IMR-90 (cell line): ENCODE measurements around the gene PRF1. TPM values are rescaled to one million over a fixed set of nuclear protein-coding genes. Genes with fewer than 3 reads are reported as not detected.

Experiments
- ATAC-seq: fragments of 200-7000 bp; cut with Tn5 transposase; 2 replicates; pipeline ENCODE4 v1.9.1; 2020; ENCODE audit warnings: low read depth, mild to moderate bottlenecking, moderate library complexity
- BruUV-seq: library from RNA; stranded (reverse); fragments of 400-500 nt; replicated peaks from 2 replicates; lab custom pipeline; 2021; lab: Mats Ljungman, UMichigan
- CTCF ChIA-PET: fragments of 300-600 bp; formaldehyde crosslinking; extraction: SDS; loops from one replicate; lab custom pipeline; 2021; ENCODE audit warnings: antibody characterized with exemption; lab: Yijun Ruan, JAX
- POLR2A ChIA-PET: fragments of 300-600 bp; sonication (Branson Sonifier 250); formaldehyde crosslinking; loops from one replicate; lab custom pipeline; 2022; ENCODE audit warnings: antibody characterized with exemption; ENCODE audit not compliant: unreplicated experiment; lab: Charles Lee
- DNase-seq: peaks from one replicate; pipeline ENCODE4 v3.0.0; 2013
- H2AFZ ChIP-seq: replicated peaks from 2 replicates; pipeline ENCODE3; 2013; ENCODE audit warnings: low read length, mild to moderate bottlenecking; ENCODE audit not compliant: poor library complexity
- H2AK5ac ChIP-seq: 2 replicates; pipeline ENCODE4 v1.6.1; 2013; ENCODE audit warnings: low read depth, low read length, inconsistent platforms
- H2AK9ac ChIP-seq: replicated peaks from 2 replicates; pipeline ENCODE3; 2013; ENCODE audit warnings: mild to moderate bottlenecking, low read depth, low read length, moderate library complexity; ENCODE audit not compliant: poor library complexity
- H2BK120ac ChIP-seq: 2 replicates; pipeline ENCODE4 v1.6.1; 2013; ENCODE audit warnings: low read depth, low read length, inconsistent platforms
- H2BK15ac ChIP-seq: 3 replicates; pipeline ENCODE4 v1.6.1; 2013; ENCODE audit warnings: low read depth, low read length, inconsistent platforms
- H2BK20ac ChIP-seq: 2 replicates; pipeline ENCODE4 v1.6.1; 2013; ENCODE audit warnings: low read depth, mild to moderate bottlenecking, inconsistent platforms, low read length, moderate library complexity
- H2BK5ac ChIP-seq: 2 replicates; pipeline ENCODE4 v1.6.1; 2013; ENCODE audit warnings: mild to moderate bottlenecking, low read depth, low read length, inconsistent platforms; ENCODE audit not compliant: poor library complexity, severe bottlenecking
- H3K14ac ChIP-seq: replicated peaks from 2 replicates; pipeline ENCODE4 v1.6.1; 2013; ENCODE audit warnings: low read depth, low read length, inconsistent platforms
- H3K18ac ChIP-seq: 2 replicates; pipeline ENCODE4 v1.6.1; 2013; ENCODE audit warnings: low read depth, low read length, control low read depth
- H3K23ac ChIP-seq: 2 replicates; pipeline ENCODE4 v1.6.1; 2013; ENCODE audit warnings: low read depth, low read length, inconsistent platforms
- H3K27ac ChIP-seq: 2 replicates; pipeline ENCODE4 v1.5.1; 2013; ENCODE audit warnings: mild to moderate bottlenecking, control low read depth, low read length; ENCODE audit not compliant: insufficient read depth
- H3K27me3 ChIP-seq: 2 replicates; pipeline ENCODE4 v1.6.1; 2013; ENCODE audit warnings: low read length; ENCODE audit not compliant: control insufficient read depth, insufficient read depth
- H3K36me3 ChIP-seq: 2 replicates; pipeline ENCODE4 v1.6.1; 2013; ENCODE audit warnings: low read length, mixed read lengths; ENCODE audit not compliant: control insufficient read depth, insufficient read depth
- H3K4ac ChIP-seq: 2 replicates; pipeline ENCODE4 v1.6.1; 2013; ENCODE audit warnings: low read depth, low read length, inconsistent platforms
- H3K4me1 ChIP-seq: 2 replicates; pipeline ENCODE4 v1.6.1; 2013; ENCODE audit warnings: low read length, mixed read lengths; ENCODE audit not compliant: control insufficient read depth, insufficient read depth
- H3K4me2 ChIP-seq: 2 replicates; pipeline ENCODE4 v1.6.1; 2013; ENCODE audit warnings: low read depth, mild to moderate bottlenecking, control low read depth, low read length, moderate library complexity
- H3K4me3 ChIP-seq: 2 replicates; pipeline ENCODE4 v1.5.1; 2013; ENCODE audit warnings: low read depth, mild to moderate bottlenecking, control low read depth, low read length, moderate library complexity; ENCODE audit not compliant: insufficient read depth
- H3K56ac ChIP-seq: 2 replicates; pipeline ENCODE4 v1.6.1; 2013; ENCODE audit warnings: low read length, inconsistent platforms; ENCODE audit not compliant: insufficient read depth; ENCODE audit errors: extremely low read depth
- H3K79me1 ChIP-seq, 2 experiments: 2 replicates each; pipeline ENCODE4 v1.6.1; 2013; ENCODE audit warnings: low read length in 2 of 2, inconsistent platforms in 1 of 2, low read depth in 1 of 2
- H3K9ac ChIP-seq: 2 replicates; pipeline ENCODE4 v1.6.1; 2013; ENCODE audit warnings: low read depth, low read length, control low read depth
- H3K9me1 ChIP-seq: 2 replicates; pipeline ENCODE4 v1.6.1; 2013; ENCODE audit warnings: low read length, inconsistent platforms; ENCODE audit not compliant: insufficient read depth
- H3K9me3 ChIP-seq: 2 replicates; pipeline ENCODE4 v1.6.1; 2013; ENCODE audit warnings: low read length; ENCODE audit not compliant: control insufficient read depth, insufficient read depth
- H4K20me1 ChIP-seq: 2 replicates; pipeline ENCODE4 v1.6.1; 2013; ENCODE audit warnings: low read length, inconsistent platforms; ENCODE audit not compliant: insufficient read depth
- H4K5ac ChIP-seq: 2 replicates; pipeline ENCODE4 v1.6.1; 2013; ENCODE audit warnings: mild to moderate bottlenecking, low read depth, low read length, control low read depth
- H4K8ac ChIP-seq, 2 experiments: 2 replicates each; pipeline ENCODE4 v1.6.1; 2013; ENCODE audit warnings: low read depth in 2 of 2, low read length in 2 of 2, control low read depth in 1 of 2, inconsistent platforms in 1 of 2
- H4K91ac ChIP-seq: 2 replicates; pipeline ENCODE4 v1.6.1; 2013; ENCODE audit warnings: low read depth, low read length, inconsistent platforms; ENCODE audit not compliant: insufficient read depth
- BHLHE40 ChIP-seq: fragments of 150-350 bp; IDR thresholded peaks from 2 replicates; pipeline ENCODE4 v1.6.1; 2016; ENCODE audit warnings: mild to moderate bottlenecking, low read depth, low read length
- CEBPB ChIP-seq: IDR thresholded peaks from 2 replicates; pipeline ENCODE4 v1.6.1; 2012; ENCODE audit warnings: low read depth, low read length, improper control_type of control experiment
- CTCF ChIP-seq: conservative IDR thresholded peaks from 2 replicates; pipeline ENCODE4 v1.5.1; 2012; ENCODE audit warnings: mild to moderate bottlenecking, low read depth, low read length, improper control_type of control experiment
- RAD21 ChIP-seq: IDR thresholded peaks from 2 replicates; pipeline ENCODE4 v1.6.1; 2012; ENCODE audit warnings: low read length, improper control_type of control experiment
- SMC3 ChIP-seq: fragments of 150-350 bp; IDR thresholded peaks from 2 replicates; pipeline ENCODE4 v1.6.1; 2016; ENCODE audit warnings: low read depth, mild to moderate bottlenecking, antibody characterized with exemption, low read length, moderate library complexity
- WGBS, 2 experiments: methylation state at CpG; one replicate each; pipeline versions ENCODE4 v1.1.5 to v1.1.7; 2013; ENCODE audit warnings: missing lambda C conversion rate in 2 of 2; ENCODE audit not compliant: insufficient read length in 1 of 2; ENCODE audit errors: extremely low coverage in 2 of 2; 5-methylcytosine and 5-hydroxymethylcytosine counted together
- dilution Hi-C: fragments of 300-500 bp; cut with HindIII; formaldehyde crosslinking; loops from one replicate; pipeline ENCODE4 v1.14.3; 2018; ENCODE audit warnings: low sequenced_read_pairs; ENCODE audit not compliant: unreplicated experiment
- in situ Hi-C: fragments of 300-500 bp; cut with MboI; formaldehyde crosslinking; loops from 3 replicates; pipeline ENCODE4 v1.14.3; 2019; ENCODE audit warnings: low sequenced_read_pairs, inconsistent platforms, mixed read lengths
- intact Hi-C: fragments of 100-400 bp; cut with micrococcal nuclease; formaldehyde crosslinking; loops from 2 replicates; pipeline ENCODE4 v1.10.0; 2022
- polyA plus RNA-seq, 3 experiments: library from polyadenylated mRNA; depleted of rRNA; stranded (reverse); fragments of >200 nt; gene quantifications; 2 replicates each; pipeline ENCODE4 v1.2.3, GENCODE V29; 2012; ENCODE audit warnings: low replicate concordance in 1 of 3
- total RNA-seq: library from RNA; depleted of rRNA; stranded (reverse); fragments of >200 nt; gene quantifications from 2 replicates; pipeline ENCODE4 v1.2.3, GENCODE V29; 2012

PRF1 gene
- total and polyA plus RNA-seq, 2 of the 4 experiments (the other 2 are of a cell fraction), result not detected

- intact Hi-C loops (loop anchor here (1.0 to 2.0 kb wide), 2 partner anchors 69 to 140 kb away; no protein-coding TSS in a partner anchor), in situ Hi-C loops (no loop called here), dilution Hi-C loops (no loop called here)
- no peak for ATAC-seq
- H2AFZ ChIP-seq, result no peak overlapping the region
- H3K4me3 ChIP-seq, result no peak overlapping the region
- H2BK120ac ChIP-seq, result no peak overlapping the region
- H3K4me2 ChIP-seq, result no peak overlapping the region
- H2AK9ac ChIP-seq, result no peak overlapping the region
- no CpG with 5 or more reads among the region's 4 CpGs for WGBS, 2 experiments
- no peak overlapping the region for H3K27ac ChIP-seq
- H3K23ac ChIP-seq, result no peak overlapping the region
- H4K91ac ChIP-seq, result no peak overlapping the region
- H3K9me3 ChIP-seq, result peaks cover 8% of the 10 kb centered on the region
- ChIA-PET POLR2A (no interaction called here), CTCF (interaction anchor here (0.5 kb wide), 1 partner anchor 166 kb away, joined by 3 read pairs; no protein-coding TSS in a partner anchor)
- no peak overlapping the region for H4K8ac ChIP-seq
- H4K5ac ChIP-seq, result no peak overlapping the region
- H3K9ac ChIP-seq, result no peak overlapping the region
- H3K27me3 ChIP-seq, result peaks cover 7% of the 10 kb centered on the region
- no peaks in the 10 kb centered on the region for H3K9me1 ChIP-seq
- no peak overlapping the region for H3K56ac ChIP-seq
- no peak overlapping the region for H3K14ac ChIP-seq
- H4K20me1 ChIP-seq, result no peaks in the 10 kb centered on the region
- H3K79me1 ChIP-seq, result no peaks in the 10 kb centered on the region
- H2BK15ac ChIP-seq, result no peak overlapping the region
- no peak overlapping the region for H2BK5ac ChIP-seq
- H3K36me3 ChIP-seq, result no peaks in the 10 kb centered on the region
- no peak overlapping the region for H2BK20ac ChIP-seq
- H3K4ac ChIP-seq, result no peak overlapping the region
- no peak overlapping the region for H3K18ac ChIP-seq
- no TSS peak for BruUV-seq
- H2AK5ac ChIP-seq, result no peak overlapping the region
- TF ChIP-seq RAD21, result peak; percentile 56
- TF ChIP-seq CTCF, result peak; percentile 42
- TF ChIP-seq SMC3, result peak; percentile 51; the same call in 1 of the 2 replicates
- no peak for TF ChIP-seq BHLHE40
- TF ChIP-seq CEBPB, result no peak
- DNase-seq, result peak; percentile 29
- H3K4me1 ChIP-seq, result no peaks in the 10 kb centered on the region; the same call in 1 of the 2 replicates
These were observed 16.9 kb upstream of the PRF1 start for GRCh38 chr10:70619271-70620019.
